Measurements from ENCODE around the gene CLIP1. TPM values are rescaled to one million over a fixed set of nuclear protein-coding genes. Genes with fewer than 3 reads are reported as not detected.
A peak's percentile ranks its signal among the peaks of the same experiment; 100 is the strongest.
"Not testable (repeated sequence)": the region's sequence is repeated elsewhere in the genome, so short reads cannot be mapped to it uniquely, and the experiment has no call there.

The CLIP1 gene
- total and polyA plus RNA-seq, 2 experiments from 2014 or later: 29.6 to 46.3 TPM

- TF ChIP-seq CTCF (IDR thresholded peaks at IDR 0.05; ENCODE audit: low read depth, low read length): no peak
- H3K36me3 ChIP-seq: no peaks in the 10 kb centered on the region
- DNase-seq (ENCODE audit: low read depth in 1 of 2, low spot score in 1 of 2): peak; percentile 39 to 58
These were observed 1.2 kb downstream of the CLIP1 start for GRCh38 chr12:122421187-122421820.

GRCh38 chr12:122420471-122421162 lies 1.9 kb downstream of the CLIP1 start:
- peak in 1 of 2 donors; percentile 13 for DNase-seq (ENCODE audit: low read depth in 1 of 2, low spot score in 1 of 2)
- H3K27me3 ChIP-seq: no peaks in the 10 kb centered on the region
- peak overlapping the region; percentile 99 for H3K27ac ChIP-seq
- peak overlapping the region; percentile 74 for H3K4me3 ChIP-seq
- no peak for TF ChIP-seq CTCF (IDR thresholded peaks at IDR 0.05; ENCODE audit: low read depth, low read length)
- H3K4me1 ChIP-seq (ENCODE audit: low read depth): peaks cover 17% of the 10 kb centered on the region
- H3K9me3 ChIP-seq (ENCODE audit: low read depth): no peaks in the 10 kb centered on the region
- H3K36me3 ChIP-seq: no peaks in the 10 kb centered on the region

More at GRCh38 chr12:122421187-122421820, 1.2 kb downstream of the CLIP1 start:
- peak overlapping the region; percentile 99 for H3K27ac ChIP-seq
- peaks cover 17% of the 10 kb centered on the region for H3K4me1 ChIP-seq (ENCODE audit: low read depth)
- H3K4me3 ChIP-seq: peak overlapping the region; percentile 74
- H3K27me3 ChIP-seq: no peaks in the 10 kb centered on the region
- no peaks in the 10 kb centered on the region for H3K9me3 ChIP-seq (ENCODE audit: low read depth)

GRCh38 chr12:122419094-122419493 lies 3.4 kb downstream of the CLIP1 start:
- H3K4me1 ChIP-seq (ENCODE audit: low read depth): peaks cover 17% of the 10 kb centered on the region
- not testable (repeated sequence) for H3K4me3 ChIP-seq; H3K9me3 ChIP-seq (ENCODE audit: low read depth); H3K36me3 ChIP-seq; H3K27me3 ChIP-seq; H3K27ac ChIP-seq; DNase-seq (ENCODE audit: low read depth in 1 of 2, low spot score in 1 of 2)

- not testable (repeated sequence) for H3K36me3 ChIP-seq; DNase-seq (ENCODE audit: low read depth in 1 of 2, low spot score in 1 of 2); H3K27ac ChIP-seq; H3K27me3 ChIP-seq; H3K4me1 ChIP-seq (ENCODE audit: low read depth); H3K9me3 ChIP-seq (ENCODE audit: low read depth); H3K4me3 ChIP-seq
These were observed 6.8 kb downstream of the CLIP1 start for GRCh38 chr12:122415665-122416064.

GRCh38 chr12:122413516-122414404 lies 8.7 kb downstream of the CLIP1 start:
- DNase-seq (ENCODE audit: low read depth in 1 of 2, low spot score in 1 of 2): peak in 1 of 2 donors; percentile 18
- Histone ChIP-seq H3K27me3 (no peaks in the 10 kb centered on the region), H3K4me3 (no peak overlapping the region), H3K9me3 (ENCODE audit: low read depth) (no peaks in the 10 kb centered on the region), H3K4me1 (ENCODE audit: low read depth) (no peaks in the 10 kb centered on the region), H3K27ac (peak overlapping the region; percentile 30), H3K36me3 (no peaks in the 10 kb centered on the region)
- TF ChIP-seq CTCF (IDR thresholded peaks at IDR 0.05; ENCODE audit: low read depth, low read length): no peak

GRCh38 chr12:122412851-122413433 lies 9.5 kb downstream of the CLIP1 start:
- H3K36me3 ChIP-seq: no peaks in the 10 kb centered on the region
- no peaks in the 10 kb centered on the region for H3K27me3 ChIP-seq
- no peak for TF ChIP-seq CTCF (IDR thresholded peaks at IDR 0.05; ENCODE audit: low read depth, low read length)
- peak overlapping the region; percentile 30 for H3K27ac ChIP-seq
- no peaks in the 10 kb centered on the region for H3K9me3 ChIP-seq (ENCODE audit: low read depth)
- no peaks in the 10 kb centered on the region for H3K4me1 ChIP-seq (ENCODE audit: low read depth)
- DNase-seq (ENCODE audit: low read depth in 1 of 2, low spot score in 1 of 2): no peak
- H3K4me3 ChIP-seq: no peak overlapping the region

Measured in cardiac muscle cell (in vitro differentiated cells and primary cell).